Measurements from ENCODE around the gene SLC16A4.

GRCh38 chr1:110316735-110317134 lies 74.1 kb downstream of the SLC16A4 start:
- TF ChIP-seq, protein P1, sequence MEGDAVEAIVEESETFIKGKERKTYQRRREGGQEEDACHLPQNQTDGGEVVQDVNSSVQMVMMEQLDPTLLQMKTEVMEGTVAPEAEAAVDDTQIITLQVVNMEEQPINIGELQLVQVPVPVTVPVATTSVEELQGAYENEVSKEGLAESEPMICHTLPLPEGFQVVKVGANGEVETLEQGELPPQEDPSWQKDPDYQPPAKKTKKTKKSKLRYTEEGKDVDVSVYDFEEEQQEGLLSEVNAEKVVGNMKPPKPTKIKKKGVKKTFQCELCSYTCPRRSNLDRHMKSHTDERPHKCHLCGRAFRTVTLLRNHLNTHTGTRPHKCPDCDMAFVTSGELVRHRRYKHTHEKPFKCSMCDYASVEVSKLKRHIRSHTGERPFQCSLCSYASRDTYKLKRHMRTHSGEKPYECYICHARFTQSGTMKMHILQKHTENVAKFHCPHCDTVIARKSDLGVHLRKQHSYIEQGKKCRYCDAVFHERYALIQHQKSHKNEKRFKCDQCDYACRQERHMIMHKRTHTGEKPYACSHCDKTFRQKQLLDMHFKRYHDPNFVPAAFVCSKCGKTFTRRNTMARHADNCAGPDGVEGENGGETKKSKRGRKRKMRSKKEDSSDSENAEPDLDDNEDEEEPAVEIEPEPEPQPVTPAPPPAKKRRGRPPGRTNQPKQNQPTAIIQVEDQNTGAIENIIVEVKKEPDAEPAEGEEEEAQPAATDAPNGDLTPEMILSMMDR (IDR thresholded peaks at IDR 0.05): no peak
- no peak for TF ChIP-seq POLR2A (IDR thresholded peaks at IDR 0.05)
